Keratinocyte (primary cell): ENCODE data around the gene C2.

Experiments used
- CTCF ChIP-seq, 3 experiments: IDR thresholded peaks in 1 of 3; conservative IDR thresholded peaks in 1 of 3; optimal IDR thresholded peaks in 1 of 3; 2 replicates in 2 of 3; 3 replicates in 1 of 3; pipeline versions ENCODE3 to v1.5.1; 2011; ENCODE audit warnings: low read length in 3 of 3, mild to moderate bottlenecking in 3 of 3, moderate library complexity in 2 of 3, control low read depth in 1 of 3, inconsistent platforms in 1 of 3; ENCODE audit not compliant: insufficient read depth in 2 of 3; ENCODE audit errors: extremely low read depth in 1 of 3
- EZH2 ChIP-seq: IDR thresholded peaks from one replicate; pipeline ENCODE4 v1.6.1; 2012; ENCODE audit warnings: inconsistent platforms, mild to moderate bottlenecking, low read length, moderate library complexity

- TF ChIP-seq CTCF (optimal IDR thresholded peaks at IDR 0.05 in 1 of 3, IDR thresholded peaks at IDR 0.05 in 1 of 3, conservative IDR thresholded peaks at IDR 0.05 in 1 of 3; ENCODE audit: extremely low read depth in 1 of 3, insufficient read depth in 2 of 3, low read length in 3 of 3) (no peak), EZH2 (no peak)
Observed at GRCh38 chr6:31915756-31916155, 11.8 kb upstream of the C2 start.
